ENCODE measurements around the gene AP4M1. TPM values are rescaled to one million over a fixed set of nuclear protein-coding genes. Genes with fewer than 3 reads are reported as not detected.
A peak's percentile ranks its signal among the peaks of the same experiment; 100 is the strongest.

Gene AP4M1
- total and polyA plus RNA-seq, 4 donors: 3.3 to 5.5 (median 4.8) TPM

GRCh38 chr7:100119970-100120732 lies 18.7 kb downstream of the AP4M1 start:
- H3K4me1 ChIP-seq (ENCODE audit: control insufficient read depth in 4 of 4, insufficient read depth in 4 of 4, low read length in 3 of 4): peaks cover 3 to 26% (median 21%) of the 10 kb centered on the region in 4 donors
- H3K9ac ChIP-seq (ENCODE audit: low read depth in 1 of 2, low read length in 2 of 2): no peak overlapping the region
- no peaks in the 10 kb centered on the region for H3K36me3 ChIP-seq (ENCODE audit: control insufficient read depth in 4 of 4, insufficient read depth in 3 of 4, low read depth in 1 of 4, low read length in 3 of 4)
- no peaks in the 10 kb centered on the region for H3K9me3 ChIP-seq (ENCODE audit: control insufficient read depth in 4 of 4, low read length in 3 of 4)
- peak; percentile 68 for DNase-seq (ENCODE audit: low spot score)
- peak overlapping the region; percentile 60 to 86 for H3K27ac ChIP-seq (ENCODE audit: low read depth in 1 of 2, low read length in 2 of 2)
- no peaks in the 10 kb centered on the region for H3K27me3 ChIP-seq (ENCODE audit: control insufficient read depth in 4 of 4, insufficient read depth in 4 of 4, low read length in 3 of 4)
- H3K4me3 ChIP-seq (ENCODE audit: low read depth in 1 of 3, low read length in 3 of 3): peak overlapping the region; percentile 47 to 83 (median 48)
- 29% methylated on average over 19 of the region's 19 CpGs for WGBS
- TF ChIP-seq FOXA1 (IDR thresholded peaks at IDR 0.05): no peak
- no peak for TF ChIP-seq JUND (IDR thresholded peaks at IDR 0.05)
- no peak for TF ChIP-seq EGR1 (IDR thresholded peaks at IDR 0.05; ENCODE audit: low read depth in 2 of 2)
- TF ChIP-seq TAF1 (conservative IDR thresholded peaks at IDR 0.05): no peak
- TF ChIP-seq FOXA2 (IDR thresholded peaks at IDR 0.05): no peak
- no peak for TF ChIP-seq ATF3 (IDR thresholded peaks at IDR 0.05)
- no peak for TF ChIP-seq REST (IDR thresholded peaks at IDR 0.05)
- TF ChIP-seq CTCF (IDR thresholded peaks at IDR 0.05; ENCODE audit: low read depth, low read length, missing input control): no peak
- no peak for TF ChIP-seq RAD21 (IDR thresholded peaks at IDR 0.05)
- TF ChIP-seq HNF4A (conservative IDR thresholded peaks at IDR 0.05): no peak
- no peak for TF ChIP-seq GABPA (IDR thresholded peaks at IDR 0.05 in 1 of 2, conservative IDR thresholded peaks at IDR 0.05 in 1 of 2)
- no peak for TF ChIP-seq ZBTB33 (IDR thresholded peaks at IDR 0.05)

GRCh38 chr7:100120733-100121036 lies 19.2 kb downstream of the AP4M1 start:
- no peaks in the 10 kb centered on the region for H3K36me3 ChIP-seq (ENCODE audit: control insufficient read depth in 4 of 4, insufficient read depth in 3 of 4, low read depth in 1 of 4, low read length in 3 of 4)
- no peak for DNase-seq (ENCODE audit: low spot score)
- WGBS: 61% methylated on average over 1 of the region's 1 CpG
- H3K27ac ChIP-seq (ENCODE audit: low read depth in 1 of 2, low read length in 2 of 2): no peak overlapping the region
- no peak overlapping the region for H3K9ac ChIP-seq (ENCODE audit: low read depth in 1 of 2, low read length in 2 of 2)
- peak overlapping the region in 1 of 3 donors; percentile 83 for H3K4me3 ChIP-seq (ENCODE audit: low read depth in 1 of 3, low read length in 3 of 3)
- TF ChIP-seq TAF1 (conservative IDR thresholded peaks at IDR 0.05): no peak
- no peaks in the 10 kb centered on the region for H3K9me3 ChIP-seq (ENCODE audit: control insufficient read depth in 4 of 4, low read length in 3 of 4)
- H3K27me3 ChIP-seq (ENCODE audit: control insufficient read depth in 4 of 4, insufficient read depth in 4 of 4, low read length in 3 of 4): no peaks in the 10 kb centered on the region
- peaks cover 3 to 28% (median 22%) of the 10 kb centered on the region in 4 donors for H3K4me1 ChIP-seq (ENCODE audit: control insufficient read depth in 4 of 4, insufficient read depth in 4 of 4, low read length in 3 of 4)
